Measurements from ENCODE around the gene MAGI3. TPM values are rescaled to one million over a fixed set of nuclear protein-coding genes. Genes with fewer than 3 reads are reported as not detected.

Gene MAGI3
- total and polyA plus RNA-seq, 2 donors (not counting 1 experiment from before 2014, with no cell fraction given) = 0.30 to 0.67 TPM

DNA sequence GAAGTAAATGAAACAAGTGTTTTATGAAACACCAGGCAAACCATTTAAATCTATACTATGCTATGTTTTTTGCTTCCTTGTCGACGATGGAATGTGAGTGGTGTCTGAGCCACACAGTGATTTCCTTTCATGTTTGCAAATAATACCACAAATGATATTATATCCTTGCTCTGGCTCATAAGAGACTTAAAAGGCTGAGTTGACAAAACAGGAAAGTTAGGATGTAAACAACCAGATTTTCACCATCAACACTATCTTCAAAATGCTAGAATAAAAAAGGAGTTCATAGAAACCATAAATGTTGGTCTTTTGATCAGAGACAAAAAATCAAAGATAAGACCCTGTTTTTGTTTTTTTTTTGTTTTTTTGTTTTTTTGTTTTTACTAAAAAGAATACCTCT is 17.8 kb upstream of the MAGI3 start:
- no peak overlapping the region for H3K9ac ChIP-seq (ENCODE audit: low read length)
- no peak overlapping the region for H3K4me3 Mint-ChIP-seq
- no peak overlapping the region for H3K27ac Mint-ChIP-seq
- intact Hi-C loops (cut with micrococcal nuclease) = no loop called here
- CTCF ChIA-PET = no interaction called here
- ATAC-seq (ENCODE audit: low read depth) = no peak
- H3K9me3 ChIP-seq (ENCODE audit: control extremely low read depth in 1 of 3, control insufficient read depth in 2 of 3, insufficient read depth in 1 of 3, low read length in 2 of 3) = peaks cover 0 to 3% (median 0%) of the 10 kb centered on the region in 3 donors
- no peaks in the 10 kb centered on the region for H3K9me3 Mint-ChIP-seq (ENCODE audit: insufficient read depth)
- TF ChIP-seq, protein P1, sequence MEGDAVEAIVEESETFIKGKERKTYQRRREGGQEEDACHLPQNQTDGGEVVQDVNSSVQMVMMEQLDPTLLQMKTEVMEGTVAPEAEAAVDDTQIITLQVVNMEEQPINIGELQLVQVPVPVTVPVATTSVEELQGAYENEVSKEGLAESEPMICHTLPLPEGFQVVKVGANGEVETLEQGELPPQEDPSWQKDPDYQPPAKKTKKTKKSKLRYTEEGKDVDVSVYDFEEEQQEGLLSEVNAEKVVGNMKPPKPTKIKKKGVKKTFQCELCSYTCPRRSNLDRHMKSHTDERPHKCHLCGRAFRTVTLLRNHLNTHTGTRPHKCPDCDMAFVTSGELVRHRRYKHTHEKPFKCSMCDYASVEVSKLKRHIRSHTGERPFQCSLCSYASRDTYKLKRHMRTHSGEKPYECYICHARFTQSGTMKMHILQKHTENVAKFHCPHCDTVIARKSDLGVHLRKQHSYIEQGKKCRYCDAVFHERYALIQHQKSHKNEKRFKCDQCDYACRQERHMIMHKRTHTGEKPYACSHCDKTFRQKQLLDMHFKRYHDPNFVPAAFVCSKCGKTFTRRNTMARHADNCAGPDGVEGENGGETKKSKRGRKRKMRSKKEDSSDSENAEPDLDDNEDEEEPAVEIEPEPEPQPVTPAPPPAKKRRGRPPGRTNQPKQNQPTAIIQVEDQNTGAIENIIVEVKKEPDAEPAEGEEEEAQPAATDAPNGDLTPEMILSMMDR (IDR thresholded peaks at IDR 0.05) = no peak
- no peak for TF ChIP-seq EZH2 (IDR thresholded peaks at IDR 0.05; ENCODE audit: borderline replicate concordance, insufficient read depth, low read depth, low read length, poor library complexity, severe bottlenecking)
- peaks cover 30% of the 10 kb centered on the region for H3K27me3 Mint-ChIP-seq
- no peaks in the 10 kb centered on the region for H3K79me2 ChIP-seq (ENCODE audit: control insufficient read depth, insufficient read depth, low read length)
- no peaks in the 10 kb centered on the region for H3K36me3 ChIP-seq (replicated peaks in 1 of 2; ENCODE audit: control extremely low read depth in 1 of 2, control insufficient read depth in 1 of 2, extremely low read depth in 1 of 2, insufficient read depth in 2 of 2, low read length in 1 of 2)
- WGBS (ENCODE audit: insufficient coverage) = no CpG with 5 or more reads among the region's 2 CpGs
- H4K20me1 ChIP-seq (ENCODE audit: control insufficient read depth, insufficient read depth, low read length, poor library complexity, severe bottlenecking) = no peaks in the 10 kb centered on the region
- POLR2A ChIA-PET = no interaction called here
- H2AFZ ChIP-seq (ENCODE audit: insufficient read depth, low read depth, low read length, poor library complexity, severe bottlenecking) = no peak overlapping the region
- no peak overlapping the region for H3K4me2 ChIP-seq (replicated peaks; ENCODE audit: low read depth, low read length, poor library complexity, severe bottlenecking)
- peaks cover 0 to 4% (median 1%) of the 10 kb centered on the region in 4 experiments for H3K27me3 ChIP-seq (replicated peaks in 1 of 4; ENCODE audit: control extremely low read depth in 1 of 4, control insufficient read depth in 3 of 4, insufficient read depth in 4 of 4, low read length in 3 of 4)
- H3K4me3 ChIP-seq (ENCODE audit: control extremely low read depth in 1 of 5, extremely low read depth in 1 of 5, insufficient read depth in 1 of 5, low read depth in 2 of 5, low read length in 4 of 5) = no peak overlapping the region
- no peaks in the 10 kb centered on the region for H3K4me1 ChIP-seq (ENCODE audit: control insufficient read depth in 2 of 2, insufficient read depth in 2 of 2, low read length in 2 of 2)
- no peak for DNase-seq
- no peaks in the 10 kb centered on the region for H3K4me1 Mint-ChIP-seq
- H3K27ac ChIP-seq (ENCODE audit: low read length in 2 of 2) = no peak overlapping the region

DNA sequence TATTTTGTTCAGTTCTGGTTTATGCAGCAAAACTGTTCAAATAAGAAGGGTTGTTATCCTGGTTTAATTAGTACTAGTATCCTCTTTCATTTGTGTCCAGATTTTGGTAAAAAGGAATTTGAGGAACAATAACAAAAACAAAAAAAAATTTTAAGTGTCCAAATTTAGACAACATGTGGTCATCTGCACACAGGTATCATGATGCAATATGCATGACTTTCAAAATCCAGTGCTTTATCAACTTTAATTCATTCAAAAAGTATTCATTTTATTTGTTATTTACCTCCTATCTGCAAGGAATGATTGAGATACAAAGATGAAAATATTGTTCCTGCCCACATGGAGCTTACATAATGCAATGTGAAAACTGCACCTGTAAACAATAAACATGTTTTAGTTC is 16.7 kb upstream of the MAGI3 start:
- POLR2A ChIA-PET = no interaction called here
- Mint-ChIP-seq H3K9me3 (ENCODE audit: insufficient read depth) (no peaks in the 10 kb centered on the region), H3K27ac (no peak overlapping the region), H3K4me3 (no peak overlapping the region), H3K4me1 (no peaks in the 10 kb centered on the region), H3K27me3 (peaks cover 30% of the 10 kb centered on the region)
- CTCF ChIA-PET = no interaction called here
- H3K4me1 ChIP-seq (ENCODE audit: control insufficient read depth in 2 of 2, insufficient read depth in 2 of 2, low read length in 2 of 2) = no peaks in the 10 kb centered on the region
- H2AFZ ChIP-seq (ENCODE audit: insufficient read depth, low read depth, low read length, poor library complexity, severe bottlenecking) = no peak overlapping the region
- H4K20me1 ChIP-seq (ENCODE audit: control insufficient read depth, insufficient read depth, low read length, poor library complexity, severe bottlenecking) = no peaks in the 10 kb centered on the region
- no peak for DNase-seq
- H3K4me3 ChIP-seq (ENCODE audit: control extremely low read depth in 1 of 5, extremely low read depth in 1 of 5, insufficient read depth in 1 of 5, low read depth in 2 of 5, low read length in 4 of 5) = no peak overlapping the region
- no peak for ATAC-seq (ENCODE audit: low read depth)
- no peak overlapping the region for H3K27ac ChIP-seq (ENCODE audit: low read length in 2 of 2)
- TF ChIP-seq EZH2 (IDR thresholded peaks at IDR 0.05; ENCODE audit: borderline replicate concordance, insufficient read depth, low read depth, low read length, poor library complexity, severe bottlenecking) = no peak
- TF ChIP-seq, protein P1 (IDR thresholded peaks at IDR 0.05) = no peak
- no peaks in the 10 kb centered on the region for H3K36me3 ChIP-seq (replicated peaks in 1 of 2; ENCODE audit: control extremely low read depth in 1 of 2, control insufficient read depth in 1 of 2, extremely low read depth in 1 of 2, insufficient read depth in 2 of 2, low read length in 1 of 2)
- intact Hi-C loops (cut with micrococcal nuclease) = no loop called here
- H3K79me2 ChIP-seq (ENCODE audit: control insufficient read depth, insufficient read depth, low read length) = no peaks in the 10 kb centered on the region
- no peak overlapping the region for H3K9ac ChIP-seq (ENCODE audit: low read length)
- no peak overlapping the region for H3K4me2 ChIP-seq (replicated peaks; ENCODE audit: low read depth, low read length, poor library complexity, severe bottlenecking)
- H3K9me3 ChIP-seq (ENCODE audit: control extremely low read depth in 1 of 3, control insufficient read depth in 2 of 3, insufficient read depth in 1 of 3, low read length in 2 of 3) = peaks cover 0 to 3% (median 0%) of the 10 kb centered on the region in 3 donors
- H3K27me3 ChIP-seq (replicated peaks in 1 of 4; ENCODE audit: control extremely low read depth in 1 of 4, control insufficient read depth in 3 of 4, insufficient read depth in 4 of 4, low read length in 3 of 4) = peaks cover 0 to 2% (median 0%) of the 10 kb centered on the region in 4 experiments

Data from B cell (primary cell).